GM12878 (cell line): ENCODE results near the gene UST. TPM values are rescaled to one million over a fixed set of nuclear protein-coding genes. Genes with fewer than 3 reads are reported as not detected.

Experiments
- BRCA1 ChIP-seq: IDR thresholded peaks from 2 replicates; pipeline ENCODE4 v1.6.1; 2011; ENCODE audit warnings: low read depth, low read length, improper control_type of control experiment
- EED ChIP-seq: sonication (generic); IDR thresholded peaks from 2 replicates; pipeline ENCODE4 v1.6.1; 2016; ENCODE audit warnings: antibody characterized with exemption, low read depth
- HDGF ChIP-seq: fragments of 450-650 bp; IDR thresholded peaks from 2 replicates; pipeline ENCODE4 v1.6.1; 2016; ENCODE audit warnings: antibody characterized with exemption
- MXI1 ChIP-seq: fragments of 150-350 bp; IDR thresholded peaks from 2 replicates; pipeline ENCODE4 v1.6.1; 2011; ENCODE audit warnings: low read depth, mild to moderate bottlenecking, inconsistent platforms, low read length, improper control_type of control experiment
- MYC ChIP-seq: IDR thresholded peaks from 2 replicates; pipeline ENCODE4 v1.6.1; 2011; ENCODE audit warnings: mild to moderate bottlenecking, low read length, moderate library complexity, inconsistent platforms; ENCODE audit not compliant: insufficient read depth, insufficient replicate concordance, insufficient read length, severe bottlenecking
- NRF1 ChIP-seq: conservative IDR thresholded peaks from 2 replicates; pipeline ENCODE4 v1.6.1; 2011; ENCODE audit warnings: mild to moderate bottlenecking, low read depth, low read length, improper control_type of control experiment
- SPI1 ChIP-seq: IDR thresholded peaks from 2 replicates; pipeline ENCODE4 v1.6.1; 2011; ENCODE audit warnings: low read depth, mild to moderate bottlenecking, low read length, moderate library complexity, borderline replicate concordance; ENCODE audit not compliant: insufficient read depth
- STAT1 ChIP-seq: fragments of 450-650 bp; conservative IDR thresholded peaks from 2 replicates; pipeline ENCODE4 v1.6.1; 2014; ENCODE audit warnings: antibody characterized with exemption, mild to moderate bottlenecking
- STAT3 ChIP-seq: IDR thresholded peaks from 2 replicates; pipeline ENCODE4 v1.6.1; 2011; ENCODE audit warnings: low read depth, low read length, improper control_type of control experiment
- polyA plus RNA-seq, 11 experiments: library from polyadenylated mRNA; depleted of rRNA in 4 of 11; unstranded in 6 of 11; stranded (reverse) in 5 of 11; fragments of >200 nt; fragmentation: Nextera tagmentation in 4 of 11; fragmentation: Illumina TruSeq in 1 of 11; extraction: Ambion mirVana in 4 of 11; extraction: Trizol in 1 of 11; gene quantifications; 1 replicate in 1 of 11; 2 replicates in 10 of 11; pipeline versions ENCODE4 v1.2.1 to v1.2.3, GENCODE V29; 2011 to 2016; ENCODE audit warnings: inconsistent platforms in 2 of 11, missing spikeins in 2 of 11, low read depth in 1 of 11
- total RNA-seq, 4 experiments: library from RNA; depleted of rRNA in 3 of 4; stranded (reverse); fragments of >200 nt in 3 of 4; fragmentation: Illumina TruSeq in 1 of 4; extraction: Trizol in 1 of 4; gene quantifications; 2 replicates each; pipeline versions ENCODE4 v1.2.1 to v1.2.3, GENCODE V29; 2013 to 2021
- TF ChIP-seq, protein P1 (sequence below): IDR thresholded peaks from 2 replicates; pipeline ENCODE4 v1.6.1; 2012; ENCODE audit warnings: low read depth, low read length, improper control_type of control experiment
- TF ChIP-seq, protein P2 (sequence below): IDR thresholded peaks from 2 replicates; pipeline ENCODE4 v1.6.1; 2011; ENCODE audit warnings: mild to moderate bottlenecking, low read depth, low read length, moderate library complexity; ENCODE audit not compliant: insufficient replicate concordance
- TF ChIP-seq, protein P3 (sequence below): fragments of 450-650 bp; formaldehyde crosslinking; IDR thresholded peaks from 2 replicates; pipeline ENCODE4 v1.4.0; 2020; ENCODE audit warnings: mild to moderate bottlenecking, moderate library complexity
- TF ChIP-seq, protein P4 (sequence below): fragments of 450-650 bp; conservative IDR thresholded peaks from 2 replicates; pipeline ENCODE4 v1.6.1; 2017; ENCODE audit warnings: mild to moderate bottlenecking, moderate library complexity
- TF ChIP-seq, protein P5 (sequence below): fragments of 450-650 bp; IDR thresholded peaks from 2 replicates; pipeline ENCODE4 v1.6.1; 2017; ENCODE audit warnings: mild to moderate bottlenecking
- TF ChIP-seq, protein P6 (sequence below): fragments of 450-650 bp; IDR thresholded peaks from 2 replicates; pipeline ENCODE4 v1.6.1; 2017; ENCODE audit warnings: mild to moderate bottlenecking, low read depth, inconsistent platforms; ENCODE audit not compliant: poor library complexity, severe bottlenecking

Gene UST
- total and polyA plus RNA-seq, 10 of the 15 experiments (the other 5 are each of a cell fraction or from before 2014, with no cell fraction given), result 0.74 to 43.3 (median 2.2) TPM

DNA sequence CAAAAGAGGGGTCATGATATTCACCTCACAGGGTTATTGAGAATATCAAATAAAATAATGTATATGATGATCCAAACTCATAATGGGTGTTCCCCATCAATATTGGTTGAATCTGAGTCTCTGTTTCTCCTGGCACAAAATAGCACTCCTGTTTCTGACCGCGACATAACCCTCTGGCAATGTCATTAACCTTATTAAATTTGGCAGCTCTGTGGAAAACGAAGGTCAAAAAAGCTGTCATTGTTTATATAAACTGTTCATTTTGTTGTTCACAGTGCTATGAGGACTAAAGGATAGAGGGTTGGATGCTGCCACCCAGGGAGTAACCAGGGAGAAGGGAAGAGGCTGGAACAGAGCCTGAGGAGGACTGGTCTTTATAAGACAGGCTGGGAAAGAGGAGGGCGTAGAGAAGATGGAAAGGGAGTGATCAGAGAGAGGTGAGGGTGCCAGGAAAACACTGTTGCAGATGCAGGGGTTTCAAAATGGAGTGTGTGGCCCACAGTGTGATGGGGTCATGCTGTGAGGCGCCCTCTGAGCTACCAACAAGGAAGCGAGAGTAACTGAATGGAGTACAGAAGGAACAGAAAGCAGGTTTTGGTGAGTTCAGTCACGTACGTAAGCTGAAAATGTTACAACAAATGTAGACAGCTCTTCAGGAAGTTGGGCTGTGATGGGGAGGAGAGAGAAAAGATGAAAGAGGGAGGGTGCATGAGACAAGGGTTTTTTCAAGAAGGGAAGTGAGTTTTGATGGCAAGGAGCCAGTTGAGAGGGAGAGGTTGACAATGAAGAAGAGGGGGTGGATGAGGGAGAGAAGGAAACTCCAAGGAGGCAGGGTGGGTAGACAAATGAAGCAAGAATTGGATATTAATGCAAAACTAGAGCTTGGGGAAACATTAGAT, 319.1 kb downstream of the UST start (continued):
- peak; percentile 61; the same call in 1 of the 2 replicates for TF ChIP-seq MXI1
- no peak for TF ChIP-seq STAT1
- TF ChIP-seq, protein P1, sequence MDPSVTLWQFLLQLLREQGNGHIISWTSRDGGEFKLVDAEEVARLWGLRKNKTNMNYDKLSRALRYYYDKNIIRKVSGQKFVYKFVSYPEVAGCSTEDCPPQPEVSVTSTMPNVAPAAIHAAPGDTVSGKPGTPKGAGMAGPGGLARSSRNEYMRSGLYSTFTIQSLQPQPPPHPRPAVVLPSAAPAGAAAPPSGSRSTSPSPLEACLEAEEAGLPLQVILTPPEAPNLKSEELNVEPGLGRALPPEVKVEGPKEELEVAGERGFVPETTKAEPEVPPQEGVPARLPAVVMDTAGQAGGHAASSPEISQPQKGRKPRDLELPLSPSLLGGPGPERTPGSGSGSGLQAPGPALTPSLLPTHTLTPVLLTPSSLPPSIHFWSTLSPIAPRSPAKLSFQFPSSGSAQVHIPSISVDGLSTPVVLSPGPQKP, result 0 out of 2 replicates have a peak, but pooled peaks have one; percentile 60
- no peak for TF ChIP-seq MYC
- TF ChIP-seq, protein P2, sequence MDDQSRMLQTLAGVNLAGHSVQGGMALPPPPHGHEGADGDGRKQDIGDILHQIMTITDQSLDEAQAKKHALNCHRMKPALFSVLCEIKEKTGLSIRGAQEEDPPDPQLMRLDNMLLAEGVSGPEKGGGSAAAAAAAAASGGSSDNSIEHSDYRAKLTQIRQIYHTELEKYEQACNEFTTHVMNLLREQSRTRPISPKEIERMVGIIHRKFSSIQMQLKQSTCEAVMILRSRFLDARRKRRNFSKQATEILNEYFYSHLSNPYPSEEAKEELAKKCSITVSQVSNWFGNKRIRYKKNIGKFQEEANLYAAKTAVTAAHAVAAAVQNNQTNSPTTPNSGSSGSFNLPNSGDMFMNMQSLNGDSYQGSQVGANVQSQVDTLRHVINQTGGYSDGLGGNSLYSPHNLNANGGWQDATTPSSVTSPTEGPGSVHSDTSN, result no peak
- TF ChIP-seq, protein P3, sequence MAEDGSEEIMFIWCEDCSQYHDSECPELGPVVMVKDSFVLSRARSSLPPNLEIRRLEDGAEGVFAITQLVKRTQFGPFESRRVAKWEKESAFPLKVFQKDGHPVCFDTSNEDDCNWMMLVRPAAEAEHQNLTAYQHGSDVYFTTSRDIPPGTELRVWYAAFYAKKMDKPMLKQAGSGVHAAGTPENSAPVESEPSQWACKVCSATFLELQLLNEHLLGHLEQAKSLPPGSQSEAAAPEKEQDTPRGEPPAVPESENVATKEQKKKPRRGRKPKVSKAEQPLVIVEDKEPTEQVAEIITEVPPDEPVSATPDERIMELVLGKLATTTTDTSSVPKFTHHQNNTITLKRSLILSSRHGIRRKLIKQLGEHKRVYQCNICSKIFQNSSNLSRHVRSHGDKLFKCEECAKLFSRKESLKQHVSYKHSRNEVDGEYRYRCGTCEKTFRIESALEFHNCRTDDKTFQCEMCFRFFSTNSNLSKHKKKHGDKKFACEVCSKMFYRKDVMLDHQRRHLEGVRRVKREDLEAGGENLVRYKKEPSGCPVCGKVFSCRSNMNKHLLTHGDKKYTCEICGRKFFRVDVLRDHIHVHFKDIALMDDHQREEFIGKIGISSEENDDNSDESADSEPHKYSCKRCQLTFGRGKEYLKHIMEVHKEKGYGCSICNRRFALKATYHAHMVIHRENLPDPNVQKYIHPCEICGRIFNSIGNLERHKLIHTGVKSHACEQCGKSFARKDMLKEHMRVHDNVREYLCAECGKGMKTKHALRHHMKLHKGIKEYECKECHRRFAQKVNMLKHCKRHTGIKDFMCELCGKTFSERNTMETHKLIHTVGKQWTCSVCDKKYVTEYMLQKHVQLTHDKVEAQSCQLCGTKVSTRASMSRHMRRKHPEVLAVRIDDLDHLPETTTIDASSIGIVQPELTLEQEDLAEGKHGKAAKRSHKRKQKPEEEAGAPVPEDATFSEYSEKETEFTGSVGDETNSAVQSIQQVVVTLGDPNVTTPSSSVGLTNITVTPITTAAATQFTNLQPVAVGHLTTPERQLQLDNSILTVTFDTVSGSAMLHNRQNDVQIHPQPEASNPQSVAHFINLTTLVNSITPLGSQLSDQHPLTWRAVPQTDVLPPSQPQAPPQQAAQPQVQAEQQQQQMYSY (CRISPR knock-in tag), result no peak
- TF ChIP-seq NRF1, result no peak
- TF ChIP-seq STAT3, result 0 out of 2 replicates have a peak, but pooled peaks have one; percentile 66
- TF ChIP-seq HDGF, result peak; percentile 99
- TF ChIP-seq SPI1, result peak; percentile 84
- TF ChIP-seq, protein P4, sequence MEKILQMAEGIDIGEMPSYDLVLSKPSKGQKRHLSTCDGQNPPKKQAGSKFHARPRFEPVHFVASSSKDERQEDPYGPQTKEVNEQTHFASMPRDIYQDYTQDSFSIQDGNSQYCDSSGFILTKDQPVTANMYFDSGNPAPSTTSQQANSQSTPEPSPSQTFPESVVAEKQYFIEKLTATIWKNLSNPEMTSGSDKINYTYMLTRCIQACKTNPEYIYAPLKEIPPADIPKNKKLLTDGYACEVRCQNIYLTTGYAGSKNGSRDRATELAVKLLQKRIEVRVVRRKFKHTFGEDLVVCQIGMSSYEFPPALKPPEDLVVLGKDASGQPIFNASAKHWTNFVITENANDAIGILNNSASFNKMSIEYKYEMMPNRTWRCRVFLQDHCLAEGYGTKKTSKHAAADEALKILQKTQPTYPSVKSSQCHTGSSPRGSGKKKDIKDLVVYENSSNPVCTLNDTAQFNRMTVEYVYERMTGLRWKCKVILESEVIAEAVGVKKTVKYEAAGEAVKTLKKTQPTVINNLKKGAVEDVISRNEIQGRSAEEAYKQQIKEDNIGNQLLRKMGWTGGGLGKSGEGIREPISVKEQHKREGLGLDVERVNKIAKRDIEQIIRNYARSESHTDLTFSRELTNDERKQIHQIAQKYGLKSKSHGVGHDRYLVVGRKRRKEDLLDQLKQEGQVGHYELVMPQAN, result no peak; the same call in 1 of the 2 replicates
- TF ChIP-seq, protein P5, sequence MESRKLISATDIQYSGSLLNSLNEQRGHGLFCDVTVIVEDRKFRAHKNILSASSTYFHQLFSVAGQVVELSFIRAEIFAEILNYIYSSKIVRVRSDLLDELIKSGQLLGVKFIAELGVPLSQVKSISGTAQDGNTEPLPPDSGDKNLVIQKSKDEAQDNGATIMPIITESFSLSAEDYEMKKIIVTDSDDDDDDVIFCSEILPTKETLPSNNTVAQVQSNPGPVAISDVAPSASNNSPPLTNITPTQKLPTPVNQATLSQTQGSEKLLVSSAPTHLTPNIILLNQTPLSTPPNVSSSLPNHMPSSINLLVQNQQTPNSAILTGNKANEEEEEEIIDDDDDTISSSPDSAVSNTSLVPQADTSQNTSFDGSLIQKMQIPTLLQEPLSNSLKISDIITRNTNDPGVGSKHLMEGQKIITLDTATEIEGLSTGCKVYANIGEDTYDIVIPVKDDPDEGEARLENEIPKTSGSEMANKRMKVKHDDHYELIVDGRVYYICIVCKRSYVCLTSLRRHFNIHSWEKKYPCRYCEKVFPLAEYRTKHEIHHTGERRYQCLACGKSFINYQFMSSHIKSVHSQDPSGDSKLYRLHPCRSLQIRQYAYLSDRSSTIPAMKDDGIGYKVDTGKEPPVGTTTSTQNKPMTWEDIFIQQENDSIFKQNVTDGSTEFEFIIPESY, result no peak
- TF ChIP-seq EED, result peak; percentile 85
- TF ChIP-seq, protein P6, sequence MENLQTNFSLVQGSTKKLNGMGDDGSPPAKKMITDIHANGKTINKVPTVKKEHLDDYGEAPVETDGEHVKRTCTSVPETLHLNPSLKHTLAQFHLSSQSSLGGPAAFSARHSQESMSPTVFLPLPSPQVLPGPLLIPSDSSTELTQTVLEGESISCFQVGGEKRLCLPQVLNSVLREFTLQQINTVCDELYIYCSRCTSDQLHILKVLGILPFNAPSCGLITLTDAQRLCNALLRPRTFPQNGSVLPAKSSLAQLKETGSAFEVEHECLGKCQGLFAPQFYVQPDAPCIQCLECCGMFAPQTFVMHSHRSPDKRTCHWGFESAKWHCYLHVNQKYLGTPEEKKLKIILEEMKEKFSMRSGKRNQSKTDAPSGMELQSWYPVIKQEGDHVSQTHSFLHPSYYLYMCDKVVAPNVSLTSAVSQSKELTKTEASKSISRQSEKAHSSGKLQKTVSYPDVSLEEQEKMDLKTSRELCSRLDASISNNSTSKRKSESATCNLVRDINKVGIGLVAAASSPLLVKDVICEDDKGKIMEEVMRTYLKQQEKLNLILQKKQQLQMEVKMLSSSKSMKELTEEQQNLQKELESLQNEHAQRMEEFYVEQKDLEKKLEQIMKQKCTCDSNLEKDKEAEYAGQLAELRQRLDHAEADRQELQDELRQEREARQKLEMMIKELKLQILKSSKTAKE, result peak; percentile 90
- TF ChIP-seq BRCA1, result no peak
